22Rv1 (cell line): ENCODE measurements around the gene TRPC1.
A peak's percentile ranks its signal among the peaks of the same experiment; 100 is the strongest.

Source experiments
- H3K27ac ChIP-seq: fragments of 450-650 bp; 2 replicates; pipeline ENCODE4 v1.5.1; 2017
- CTCF ChIP-seq: fragments of 450-650 bp; IDR thresholded peaks from 2 replicates; pipeline ENCODE4 v1.5.1; 2017; ENCODE audit warnings: mild to moderate bottlenecking
- ZFX ChIP-seq: fragments of 450-650 bp; IDR thresholded peaks from 2 replicates; pipeline ENCODE4 v1.6.1; 2017; ENCODE audit warnings: antibody characterized with exemption, borderline replicate concordance

TRPC1 gene

GRCh38 chr3:142850395-142851023 lies 126.7 kb downstream of the TRPC1 start:
- H3K27ac ChIP-seq: no peak overlapping the region
- TF ChIP-seq CTCF (no peak), ZFX (no peak)

DNA sequence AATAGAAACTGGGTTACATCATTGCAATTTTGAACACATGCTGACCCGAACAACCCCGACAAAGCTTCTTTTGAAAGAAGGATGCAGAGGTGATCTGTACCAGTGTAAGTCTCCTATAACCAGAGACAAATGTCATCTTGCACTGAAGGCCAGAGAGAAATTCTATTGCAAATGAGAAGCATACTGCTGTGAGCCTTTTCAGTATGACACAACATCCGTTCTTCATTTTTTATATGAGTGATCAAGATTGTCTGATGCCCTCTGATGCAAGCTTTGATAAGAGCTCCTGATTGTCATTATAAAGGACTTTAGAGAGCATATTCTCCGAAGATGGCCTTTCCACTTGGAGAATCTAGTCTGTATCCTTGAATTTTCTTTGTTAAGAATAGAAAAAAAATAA lies 128.2 kb downstream of the TRPC1 start:
- H3K27ac ChIP-seq: no peak overlapping the region
- TF ChIP-seq CTCF: no peak
- TF ChIP-seq ZFX: no peak

DNA sequence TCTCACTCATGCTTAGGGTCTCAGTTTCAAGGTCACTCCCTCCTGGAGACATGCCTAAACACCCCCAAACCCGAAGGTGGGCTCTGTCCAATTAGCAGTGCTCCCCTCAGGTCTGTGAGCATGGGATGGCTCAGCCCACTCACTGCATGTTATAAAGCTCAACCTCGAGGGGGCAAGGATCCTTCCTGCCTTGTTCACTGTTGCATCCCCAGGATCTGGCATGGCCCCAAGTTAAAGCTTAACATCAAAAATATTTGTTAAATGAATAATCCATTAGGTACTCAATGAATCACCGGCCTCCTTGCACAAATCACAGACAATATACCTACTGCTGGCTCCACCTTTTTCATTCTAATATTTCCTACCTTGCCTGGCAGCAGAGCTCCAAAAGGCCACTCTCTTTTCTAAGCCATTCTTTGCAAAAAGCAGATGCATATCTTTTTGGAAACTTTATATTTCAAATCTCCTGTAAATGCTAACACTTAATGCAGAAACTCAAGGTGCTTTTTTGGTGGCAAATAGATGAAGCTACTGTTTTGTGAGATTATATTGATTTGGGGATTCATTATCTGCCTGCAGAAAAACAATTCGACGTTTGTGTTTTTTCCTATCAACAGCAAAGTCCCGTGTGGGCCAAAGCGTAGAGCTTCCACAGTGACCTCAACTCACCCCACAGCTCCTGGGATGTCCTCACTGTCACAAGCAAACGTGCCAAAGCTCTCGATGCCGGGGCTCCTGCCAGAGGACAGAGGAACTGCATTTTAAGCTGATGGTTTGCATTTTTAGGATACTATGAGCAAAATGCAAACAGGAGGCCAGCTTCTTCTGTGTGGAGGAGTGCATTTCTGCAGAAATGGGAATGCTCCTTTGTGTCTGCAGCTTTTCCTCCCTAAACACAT lies 129.7 kb downstream of the TRPC1 start:
- TF ChIP-seq CTCF (no peak), ZFX (no peak)
- no peak overlapping the region for H3K27ac ChIP-seq

DNA sequence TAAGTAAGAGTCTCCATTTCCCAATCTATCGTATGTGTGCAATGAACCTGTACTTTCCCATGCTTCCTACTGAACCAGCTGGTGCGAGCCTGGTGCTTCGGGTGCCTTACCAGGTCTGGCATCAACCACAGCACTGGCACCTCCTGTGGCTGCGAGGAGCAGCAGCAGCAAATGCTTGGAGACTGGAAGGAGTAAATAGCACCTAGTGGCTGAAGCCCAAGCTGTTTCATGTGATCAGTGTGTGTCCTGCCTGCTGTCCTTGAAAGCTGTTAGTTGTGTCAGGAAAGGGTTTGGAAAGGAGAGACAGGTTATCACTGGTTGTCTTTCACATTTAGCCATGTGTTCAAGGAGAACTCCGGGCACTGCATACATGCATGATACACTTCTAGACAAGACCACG lies 133.2 kb downstream of the TRPC1 start:
- H3K27ac ChIP-seq: no peak overlapping the region
- TF ChIP-seq ZFX (no peak), CTCF (peak; percentile 67)
